ENCODE measurements around the gene EHMT1.

DNA sequence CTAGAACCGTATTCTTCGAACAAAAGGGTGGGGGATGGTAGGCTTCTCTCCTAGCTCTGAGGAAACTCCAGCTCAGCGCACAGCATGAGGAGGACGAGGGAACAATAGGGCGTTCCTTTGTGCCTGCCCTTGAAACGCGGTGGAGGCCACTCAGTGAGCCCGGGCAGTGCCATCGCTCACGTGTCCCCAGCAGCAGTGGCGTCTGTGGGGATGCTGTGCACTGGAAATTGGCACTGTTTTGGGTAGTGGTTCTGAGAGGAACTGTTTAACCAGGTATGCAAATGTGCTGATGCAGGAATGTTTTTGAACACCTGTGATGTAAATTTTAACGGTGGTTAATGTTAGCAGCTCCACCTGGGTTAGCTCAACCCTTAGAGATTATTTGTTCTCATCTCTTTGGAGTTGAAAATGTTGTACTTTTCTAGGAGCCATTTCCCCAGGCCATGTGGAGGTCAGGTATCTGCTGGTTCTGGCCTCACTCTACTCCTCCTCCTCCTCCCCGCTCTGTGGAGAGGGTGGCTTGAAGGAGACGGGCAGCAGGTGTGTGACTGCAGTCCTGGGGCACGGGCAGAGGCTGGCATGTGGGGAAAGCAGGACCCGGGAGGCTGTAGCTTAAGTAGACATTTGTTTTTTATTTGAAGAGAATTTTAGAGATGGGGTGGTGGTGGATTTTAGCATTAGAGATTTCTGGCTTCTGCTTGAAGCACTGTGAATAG is 48.3 kb downstream of the EHMT1 start:
- TF ChIP-seq, protein P1, sequence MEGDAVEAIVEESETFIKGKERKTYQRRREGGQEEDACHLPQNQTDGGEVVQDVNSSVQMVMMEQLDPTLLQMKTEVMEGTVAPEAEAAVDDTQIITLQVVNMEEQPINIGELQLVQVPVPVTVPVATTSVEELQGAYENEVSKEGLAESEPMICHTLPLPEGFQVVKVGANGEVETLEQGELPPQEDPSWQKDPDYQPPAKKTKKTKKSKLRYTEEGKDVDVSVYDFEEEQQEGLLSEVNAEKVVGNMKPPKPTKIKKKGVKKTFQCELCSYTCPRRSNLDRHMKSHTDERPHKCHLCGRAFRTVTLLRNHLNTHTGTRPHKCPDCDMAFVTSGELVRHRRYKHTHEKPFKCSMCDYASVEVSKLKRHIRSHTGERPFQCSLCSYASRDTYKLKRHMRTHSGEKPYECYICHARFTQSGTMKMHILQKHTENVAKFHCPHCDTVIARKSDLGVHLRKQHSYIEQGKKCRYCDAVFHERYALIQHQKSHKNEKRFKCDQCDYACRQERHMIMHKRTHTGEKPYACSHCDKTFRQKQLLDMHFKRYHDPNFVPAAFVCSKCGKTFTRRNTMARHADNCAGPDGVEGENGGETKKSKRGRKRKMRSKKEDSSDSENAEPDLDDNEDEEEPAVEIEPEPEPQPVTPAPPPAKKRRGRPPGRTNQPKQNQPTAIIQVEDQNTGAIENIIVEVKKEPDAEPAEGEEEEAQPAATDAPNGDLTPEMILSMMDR (conservative IDR thresholded peaks at IDR 0.05; ENCODE audit: low read length) = no peak
- TF ChIP-seq EZH2phosphoT487 (IDR thresholded peaks at IDR 0.05; ENCODE audit: borderline replicate concordance) = no peak

Data from Loucy (cell line).